H1 (cell line): ENCODE data around the gene SLMAP.

Experiments used
- EGR1 ChIP-seq: IDR thresholded peaks from 2 replicates; pipeline ENCODE4 v1.6.1; 2011; ENCODE audit warnings: low read depth, low read length, borderline replicate concordance
- HDAC2 ChIP-seq, 2 experiments: fragments of 300-600 bp in 1 of 2; sonication (generic) in 1 of 2; IDR thresholded peaks; 2 replicates each; pipeline ENCODE4 v1.6.1; 2011 to 2012; ENCODE audit warnings: low read depth in 2 of 2, low read length in 2 of 2, mild to moderate bottlenecking in 2 of 2, moderate library complexity in 2 of 2, borderline replicate concordance in 1 of 2, inconsistent platforms in 1 of 2
- POLR2A ChIP-seq, 2 experiments: IDR thresholded peaks; 1 replicate in 1 of 2; 2 replicates in 1 of 2; pipeline ENCODE4 v1.6.1; 2011; ENCODE audit warnings: low read depth in 2 of 2, low read length in 2 of 2, mild to moderate bottlenecking in 2 of 2; ENCODE audit errors: control extremely low read depth in 1 of 2
- RNF2 ChIP-seq: fragments of 200-900, 300-1000 bp; sonication (generic); IDR thresholded peaks from 2 replicates; pipeline ENCODE4 v1.7.1; 2016; ENCODE audit warnings: borderline replicate concordance, low read depth, mild to moderate bottlenecking, antibody characterized with exemption, low read length; ENCODE audit not compliant: poor library complexity, severe bottlenecking; ENCODE audit errors: missing control alignments
- RXRA ChIP-seq: IDR thresholded peaks from 2 replicates; pipeline ENCODE4 v1.6.1; 2011; ENCODE audit warnings: low read depth, mild to moderate bottlenecking, low read length, moderate library complexity; ENCODE audit not compliant: insufficient read depth
- TF ChIP-seq, protein P1 (sequence below), 3 experiments: IDR thresholded peaks; 1 replicate in 2 of 3; 2 replicates in 1 of 3; pipeline versions ENCODE4 v1.5.1 to v1.6.1; 2011; ENCODE audit warnings: low read length in 3 of 3, mild to moderate bottlenecking in 3 of 3, inconsistent platforms in 2 of 3, low read depth in 1 of 3, moderate library complexity in 1 of 3; ENCODE audit not compliant: insufficient read depth in 1 of 3; ENCODE audit errors: control extremely low read depth in 1 of 3
- TF ChIP-seq, protein P2 (sequence below): IDR thresholded peaks from 2 replicates; pipeline ENCODE4 v1.6.1; 2012; ENCODE audit warnings: inconsistent platforms

DNA sequence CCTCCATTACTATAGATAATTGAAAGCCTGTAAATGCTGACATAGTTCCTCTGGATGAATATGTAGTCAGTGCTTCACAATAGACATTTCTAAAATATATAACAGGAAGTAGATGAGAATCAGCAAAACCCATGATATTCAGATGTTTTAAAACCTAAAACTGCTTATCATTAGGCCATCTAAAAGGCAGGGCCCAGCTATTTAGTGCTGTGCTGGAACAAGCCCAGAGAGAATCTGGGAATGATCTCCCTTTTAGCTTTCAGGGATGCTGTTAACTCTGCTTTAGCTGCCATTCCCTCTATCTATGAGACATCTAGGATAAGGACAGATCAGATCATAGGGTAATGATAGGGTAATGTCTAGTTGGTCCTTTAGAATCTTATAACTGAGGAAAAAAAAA is 106.8 kb downstream of the SLMAP start:
- TF ChIP-seq HDAC2 (IDR thresholded peaks at IDR 0.05; ENCODE audit: borderline replicate concordance in 1 of 2, low read depth in 2 of 2, low read length in 2 of 2), result no peak
- TF ChIP-seq RXRA, result no peak
- TF ChIP-seq RNF2, result no peak
- TF ChIP-seq EGR1, result no peak
- TF ChIP-seq POLR2A (IDR thresholded peaks at IDR 0.05; ENCODE audit: control extremely low read depth in 1 of 2, low read depth in 2 of 2, low read length in 2 of 2), result no peak
- TF ChIP-seq, protein P1, sequence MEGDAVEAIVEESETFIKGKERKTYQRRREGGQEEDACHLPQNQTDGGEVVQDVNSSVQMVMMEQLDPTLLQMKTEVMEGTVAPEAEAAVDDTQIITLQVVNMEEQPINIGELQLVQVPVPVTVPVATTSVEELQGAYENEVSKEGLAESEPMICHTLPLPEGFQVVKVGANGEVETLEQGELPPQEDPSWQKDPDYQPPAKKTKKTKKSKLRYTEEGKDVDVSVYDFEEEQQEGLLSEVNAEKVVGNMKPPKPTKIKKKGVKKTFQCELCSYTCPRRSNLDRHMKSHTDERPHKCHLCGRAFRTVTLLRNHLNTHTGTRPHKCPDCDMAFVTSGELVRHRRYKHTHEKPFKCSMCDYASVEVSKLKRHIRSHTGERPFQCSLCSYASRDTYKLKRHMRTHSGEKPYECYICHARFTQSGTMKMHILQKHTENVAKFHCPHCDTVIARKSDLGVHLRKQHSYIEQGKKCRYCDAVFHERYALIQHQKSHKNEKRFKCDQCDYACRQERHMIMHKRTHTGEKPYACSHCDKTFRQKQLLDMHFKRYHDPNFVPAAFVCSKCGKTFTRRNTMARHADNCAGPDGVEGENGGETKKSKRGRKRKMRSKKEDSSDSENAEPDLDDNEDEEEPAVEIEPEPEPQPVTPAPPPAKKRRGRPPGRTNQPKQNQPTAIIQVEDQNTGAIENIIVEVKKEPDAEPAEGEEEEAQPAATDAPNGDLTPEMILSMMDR (IDR thresholded peaks at IDR 0.05; ENCODE audit: control extremely low read depth in 1 of 3, insufficient read depth in 1 of 3, low read depth in 1 of 3, low read length in 3 of 3), result no peak
- TF ChIP-seq, protein P2, sequence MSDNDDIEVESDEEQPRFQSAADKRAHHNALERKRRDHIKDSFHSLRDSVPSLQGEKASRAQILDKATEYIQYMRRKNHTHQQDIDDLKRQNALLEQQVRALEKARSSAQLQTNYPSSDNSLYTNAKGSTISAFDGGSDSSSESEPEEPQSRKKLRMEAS, result no peak
